Epithelial cell of proximal tubule (primary cell): ENCODE results near the gene CDKN3. TPM values are rescaled to one million over a fixed set of nuclear protein-coding genes. Genes with fewer than 3 reads are reported as not detected.
"Not testable (repeated sequence)": the region's sequence is repeated elsewhere in the genome, so short reads cannot be mapped to it uniquely, and the experiment has no call there.

Experiments used
- DNase-seq: peaks from one replicate; pipeline ENCODE4 v3.0.0-alpha.2; 2011; ENCODE audit warnings: low read depth
- H3K4me3 ChIP-seq: 2 replicates; pipeline ENCODE4 v1.5.1; 2011; ENCODE audit warnings: low read depth, mild to moderate bottlenecking, low read length
- CTCF ChIP-seq: conservative IDR thresholded peaks from 2 replicates; pipeline ENCODE4 v1.5.1; 2012; ENCODE audit warnings: low read depth, mild to moderate bottlenecking, low read length
- total RNA-seq: library from RNA; depleted of rRNA; stranded (reverse); fragments of >200 nt; gene quantifications from 2 replicates; pipeline ENCODE4 v1.2.3, GENCODE V29; 2015

Gene CDKN3
- total RNA-seq, 1 donor from 2014 or later: 81.4 TPM

GRCh38 chr14:54424479-54424901 is 27.7 kb downstream of the CDKN3 start:
- no peak overlapping the region for H3K4me3 ChIP-seq

GRCh38 chr14:54425068-54425467 is 28.3 kb downstream of the CDKN3 start:
- no peak for TF ChIP-seq CTCF
- no peak overlapping the region for H3K4me3 ChIP-seq
- no peak for DNase-seq

More at GRCh38 chr14:54424479-54424901, 27.7 kb downstream of the CDKN3 start:
- TF ChIP-seq CTCF: no peak
- no peak for DNase-seq

GRCh38 chr14:54425537-54426274 is 28.9 kb downstream of the CDKN3 start:
- no peak for TF ChIP-seq CTCF
- no peak for DNase-seq
- H3K4me3 ChIP-seq: no peak overlapping the region

GRCh38 chr14:54427871-54428270 is 31.1 kb downstream of the CDKN3 start:
- no peak overlapping the region for H3K4me3 ChIP-seq
- no peak for DNase-seq

GRCh38 chr14:54428527-54428926 is 31.7 kb downstream of the CDKN3 start:
- no peak for DNase-seq
- H3K4me3 ChIP-seq: no peak overlapping the region
- no peak for TF ChIP-seq CTCF

More at GRCh38 chr14:54427871-54428270, 31.1 kb downstream of the CDKN3 start:
- TF ChIP-seq CTCF: no peak

GRCh38 chr14:54435500-54435981 is 38.7 kb downstream of the CDKN3 start:
- TF ChIP-seq CTCF: no peak
- no peak for DNase-seq
- H3K4me3 ChIP-seq: no peak overlapping the region

GRCh38 chr14:54437954-54438353 is 41.1 kb downstream of the CDKN3 start:
- not testable (repeated sequence) for H3K4me3 ChIP-seq, DNase-seq
